ENCODE results near the gene C9orf153. TPM values are rescaled to one million over a fixed set of nuclear protein-coding genes. Genes with fewer than 3 reads are reported as not detected.

Gene C9orf153
- total RNA-seq, 1 experiment from 2014 or later: 0.17 TPM

- H3K23ac ChIP-seq (ENCODE audit: insufficient read length, low read depth, low read length): no peak overlapping the region
- H3K9ac ChIP-seq (ENCODE audit: extremely low read depth, insufficient read length, low read length): no peak overlapping the region
- no peak overlapping the region for H3K27ac ChIP-seq (ENCODE audit: insufficient read length, low read depth, low read length)
- peaks cover 21 to 23% of the 10 kb centered on the region in 2 experiments for H3K4me1 Mint-ChIP-seq
- no peak overlapping the region for H3K56ac ChIP-seq (ENCODE audit: insufficient read length, low read depth, low read length)
- H3K27me3 ChIP-seq (ENCODE audit: insufficient read depth, low read length): no peaks in the 10 kb centered on the region
- no peaks in the 10 kb centered on the region for H3K9me3 ChIP-seq (ENCODE audit: control insufficient read depth, low read depth, low read length)
- no peak overlapping the region for H4K5ac ChIP-seq (ENCODE audit: insufficient read length, low read depth, low read length)
- no peaks in the 10 kb centered on the region; the same call in 1 of the 2 replicates for H3K4me1 ChIP-seq (ENCODE audit: insufficient read depth, low read length)
- no peak overlapping the region for H2BK20ac ChIP-seq (ENCODE audit: low read depth, low read length, poor library complexity, severe bottlenecking)
- H3K4me3 Mint-ChIP-seq: no peak overlapping the region
- no peak overlapping the region for H4K8ac ChIP-seq (replicated peaks; ENCODE audit: insufficient read length, low read depth, low read length)
- H3K4ac ChIP-seq (ENCODE audit: low read depth, low read length): no peak overlapping the region
- peak overlapping the region in 1 of 3 experiments; percentile 42; a peak in 2 of 7 replicates for H3K27ac Mint-ChIP-seq
- no peak overlapping the region for H2AK5ac ChIP-seq (ENCODE audit: insufficient read length, low read length)
- no peak overlapping the region for H3K18ac ChIP-seq (ENCODE audit: insufficient read length, low read depth, low read length)
- no peak overlapping the region for H2BK15ac ChIP-seq (ENCODE audit: low read depth, low read length)
- no peaks in the 10 kb centered on the region for H3K79me1 ChIP-seq (ENCODE audit: insufficient read depth, low read depth, low read length, poor library complexity, severe bottlenecking)
- no peak overlapping the region for H3T11ph ChIP-seq (ENCODE audit: low read length)
- no peak for DNase-seq
- H3K9me3 Mint-ChIP-seq: no peaks in the 10 kb centered on the region
- H2BK120ac ChIP-seq (ENCODE audit: low read depth, low read length, poor library complexity, severe bottlenecking): no peak overlapping the region
- no peak for TF ChIP-seq CTCF (conservative IDR thresholded peaks at IDR 0.05)
- H3K27me3 Mint-ChIP-seq (ENCODE audit: low read depth): no peaks in the 10 kb centered on the region
- H3K4me2 ChIP-seq (ENCODE audit: insufficient read depth, insufficient read length, low read length): no peak overlapping the region
- no peak overlapping the region for H2BK5ac ChIP-seq (ENCODE audit: insufficient read length, low read length)
- no peaks in the 10 kb centered on the region for H3K79me2 ChIP-seq (ENCODE audit: insufficient read depth, low read length)
- WGBS (ENCODE audit: extremely low coverage, insufficient read length, low lambda C conversion rate): no CpG with 5 or more reads among the region's 1 CpG
- no peaks in the 10 kb centered on the region for H3K23me2 ChIP-seq (ENCODE audit: insufficient read length, low read depth, low read length, poor library complexity, severe bottlenecking)
- no peak overlapping the region for H2BK12ac ChIP-seq (ENCODE audit: insufficient read length, low read depth, low read length)
- no peak overlapping the region for H2AFZ ChIP-seq (ENCODE audit: low read length)
- peaks cover 12 to 62% (median 50%) of the 10 kb centered on the region in 3 experiments; a peak in 6 of 7 replicates for H3K36me3 Mint-ChIP-seq (ENCODE audit: insufficient read depth in 1 of 3, low read depth in 3 of 3)
- H4K20me1 ChIP-seq (ENCODE audit: control insufficient read depth, insufficient read depth, insufficient read length): no peaks in the 10 kb centered on the region
- H4K91ac ChIP-seq (ENCODE audit: insufficient read length, low read depth, low read length): no peak overlapping the region
- no peak overlapping the region for H3K14ac ChIP-seq (ENCODE audit: insufficient read depth, low read length)
Observed at GRCh38 chr9:86301686-86302085, 42.2 kb upstream of the C9orf153 start.

Measured in H9 (cell line).